Activated CD8-positive, alpha-beta T cell treated with anti-CD3 and anti-CD28 coated beads, Interleukin-2, amount 10 ng/mL, durations not matched to agents 7 days and 5 days (primary cell): ENCODE measurements around the gene ATP8B3. TPM values are rescaled to one million over a fixed set of nuclear protein-coding genes. Genes with fewer than 3 reads are reported as not detected.

ENCODE experiments used
- ATAC-seq: fragments of 150-1000 bp; cut with Tn5 transposase; one replicate; pipeline ENCODE4 v1.10.0; 2021; ENCODE audit warnings: moderate library complexity
- CTCF ChIA-PET: fragments of 350-600 bp; sonication (Branson Sonifier 250); formaldehyde crosslinking; loops from one replicate; lab custom pipeline; 2021; ENCODE audit warnings: antibody characterized with exemption; lab: Charles Lee
- POLR2A ChIA-PET: fragments of 350-600 bp; sonication (Branson Sonifier 250); formaldehyde crosslinking; loops from one replicate; lab custom pipeline; 2021; ENCODE audit warnings: antibody characterized with exemption; lab: Charles Lee
- DNase-seq: peaks from one replicate; pipeline ENCODE4 v3.0.0-alpha.2; 2020
- H3K27ac Mint-ChIP-seq: one replicate; pipeline ENCODE4 v1.8.0; 2021; ENCODE audit warnings: mild to moderate bottlenecking, mixed read lengths
- H3K27me3 Mint-ChIP-seq: one replicate; pipeline ENCODE4 v1.8.0; 2021; ENCODE audit warnings: low read depth, mixed read lengths
- H3K36me3 Mint-ChIP-seq: one replicate; pipeline ENCODE4 v1.8.0; 2021; ENCODE audit warnings: low read depth, mixed read lengths
- H3K4me1 Mint-ChIP-seq: one replicate; pipeline ENCODE4 v1.8.0; 2021; ENCODE audit warnings: low read depth, mixed read lengths
- H3K4me3 Mint-ChIP-seq: one replicate; pipeline ENCODE4 v1.8.0; 2021; ENCODE audit warnings: mild to moderate bottlenecking, mixed read lengths
- H3K9me3 Mint-ChIP-seq: one replicate; pipeline ENCODE4 v1.8.0; 2022; ENCODE audit warnings: mixed read lengths; ENCODE audit not compliant: insufficient read depth
- total RNA-seq, 2 experiments: library from RNA; stranded (reverse); gene quantifications; one replicate each; pipeline ENCODE4 v1.2.3, GENCODE V29; 2021

The ATP8B3 gene
- total RNA-seq, 2 experiments from 2014 or later: 20.2 to 27.8 TPM

GRCh38 chr19:1855828-1856255, 43.8 kb upstream of the ATP8B3 start:
- no peaks in the 10 kb centered on the region for H3K27me3 Mint-ChIP-seq
- peaks cover 9% of the 10 kb centered on the region for H3K36me3 Mint-ChIP-seq
- CTCF ChIA-PET: interaction anchor here (0.9 to 3.6 kb wide), 4 partner anchors 9 to 42 kb away, joined by 5 to 20 read pairs (median 6); no protein-coding TSS in a partner anchor
- ATAC-seq (peak; percentile 21), DNase-seq (peak; percentile 68)
- POLR2A ChIA-PET: interaction anchor here (1.1 to 2.2 kb wide), 3 partner anchors 9 to 26 kb away, joined by 3 to 7 read pairs (median 6); no protein-coding TSS in a partner anchor
- peaks cover 74% of the 10 kb centered on the region for H3K4me1 Mint-ChIP-seq
- no peaks in the 10 kb centered on the region for H3K9me3 Mint-ChIP-seq
- H3K4me3 Mint-ChIP-seq: peak overlapping the region; percentile 83
- peak overlapping the region; percentile 95 for H3K27ac Mint-ChIP-seq

GRCh38 chr19:1855040-1855827, 43.2 kb upstream of the ATP8B3 start:
- POLR2A ChIA-PET: interaction anchor here (0.7 to 2.2 kb wide), 5 partner anchors 8 to 28 kb away, joined by 3 to 7 read pairs (median 4); no protein-coding TSS in a partner anchor
- H3K9me3 Mint-ChIP-seq: no peaks in the 10 kb centered on the region
- peak; percentile 80 for ATAC-seq
- CTCF ChIA-PET: interaction anchor here (1.3 to 3.6 kb wide), 3 partner anchors 10 to 43 kb away, joined by 5 to 20 read pairs (median 7); no protein-coding TSS in a partner anchor
- DNase-seq: peak; percentile 94
- H3K4me3 Mint-ChIP-seq: peak overlapping the region; percentile 83
- H3K27me3 Mint-ChIP-seq: no peaks in the 10 kb centered on the region
- peaks cover 12% of the 10 kb centered on the region for H3K36me3 Mint-ChIP-seq
- H3K4me1 Mint-ChIP-seq: peaks cover 71% of the 10 kb centered on the region
- H3K27ac Mint-ChIP-seq: peak overlapping the region; percentile 95

DNA sequence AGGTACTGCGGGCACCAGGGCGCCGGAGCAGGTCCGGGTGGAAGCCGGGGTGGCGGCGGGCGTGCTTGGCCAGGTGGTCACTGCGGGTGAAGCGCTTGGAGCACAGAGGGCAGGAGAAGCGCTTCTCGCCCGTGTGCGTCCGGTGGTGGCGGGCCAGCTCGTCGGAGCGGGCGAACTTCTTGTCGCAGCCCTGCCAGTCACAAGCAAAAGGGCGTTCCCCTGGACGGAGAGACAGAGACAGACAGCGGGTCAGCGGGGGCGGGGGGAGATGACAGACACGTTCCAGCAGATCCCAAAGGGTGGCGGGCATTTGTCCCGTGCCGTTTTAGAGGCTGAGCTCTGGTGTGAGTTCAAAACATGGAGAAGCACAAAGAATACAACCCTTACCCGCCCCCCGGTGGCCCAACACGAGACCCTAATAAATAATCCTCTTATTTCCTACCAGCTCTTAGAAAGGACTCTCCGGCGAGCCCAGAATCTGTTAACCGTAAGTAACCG, 42.5 kb upstream of the ATP8B3 start:
- POLR2A ChIA-PET: interaction anchor here (0.7 to 0.9 kb wide), 2 partner anchors 28 to 29 kb away, joined by 3 to 4 read pairs; no protein-coding TSS in a partner anchor
- ATAC-seq (no peak), DNase-seq (no peak)
- Mint-ChIP-seq H3K4me3 (peak overlapping the region; percentile 83), H3K27ac (peak overlapping the region; percentile 88), H3K9me3 (no peaks in the 10 kb centered on the region), H3K4me1 (peaks cover 72% of the 10 kb centered on the region), H3K27me3 (no peaks in the 10 kb centered on the region), H3K36me3 (peaks cover 12% of the 10 kb centered on the region)
- CTCF ChIA-PET: interaction anchor here (1.3 to 3.6 kb wide), 2 partner anchors 16 to 43 kb away, joined by 5 to 20 read pairs; no protein-coding TSS in a partner anchor

GRCh38 chr19:1854039-1854541, 42.0 kb upstream of the ATP8B3 start:
- H3K27me3 Mint-ChIP-seq: no peaks in the 10 kb centered on the region
- ATAC-seq (no peak), DNase-seq (no peak)
- CTCF ChIA-PET: interaction anchor here (0.6 to 3.6 kb wide), 2 partner anchors 16 to 21 kb away, joined by 3 to 20 read pairs; no protein-coding TSS in a partner anchor
- no peak overlapping the region for H3K27ac Mint-ChIP-seq
- peaks cover 69% of the 10 kb centered on the region for H3K4me1 Mint-ChIP-seq
- no peaks in the 10 kb centered on the region for H3K9me3 Mint-ChIP-seq
- peaks cover 12% of the 10 kb centered on the region for H3K36me3 Mint-ChIP-seq
- no peak overlapping the region for H3K4me3 Mint-ChIP-seq
- POLR2A ChIA-PET: interaction anchor here (0.9 kb wide), 1 partner anchor 28 kb away, joined by 3 read pairs; no protein-coding TSS in a partner anchor

GRCh38 chr19:1853295-1854038, 41.4 kb upstream of the ATP8B3 start:
- ChIA-PET CTCF (interaction anchor here (0.6 to 3.6 kb wide), 2 partner anchors 15 to 21 kb away, joined by 3 to 20 read pairs; no protein-coding TSS in a partner anchor), POLR2A (interaction anchor here (1.5 kb wide), 1 partner anchor 29 kb away, joined by 3 read pairs; no protein-coding TSS in a partner anchor)
- H3K4me3 Mint-ChIP-seq: peak overlapping the region; percentile 64
- H3K27me3 Mint-ChIP-seq: no peaks in the 10 kb centered on the region
- no peaks in the 10 kb centered on the region for H3K9me3 Mint-ChIP-seq
- ATAC-seq (peak; percentile 34), DNase-seq (peak; percentile 91)
- H3K36me3 Mint-ChIP-seq: peaks cover 12% of the 10 kb centered on the region
- H3K4me1 Mint-ChIP-seq: peaks cover 69% of the 10 kb centered on the region
- peak overlapping the region; percentile 93 for H3K27ac Mint-ChIP-seq

GRCh38 chr19:1852581-1853128, 40.6 kb upstream of the ATP8B3 start:
- Mint-ChIP-seq H3K4me1 (peaks cover 61% of the 10 kb centered on the region), H3K27ac (peak overlapping the region; percentile 93), H3K36me3 (peaks cover 12% of the 10 kb centered on the region), H3K4me3 (no peak overlapping the region), H3K9me3 (no peaks in the 10 kb centered on the region), H3K27me3 (no peaks in the 10 kb centered on the region)
- ChIA-PET CTCF (interaction anchor here (3.6 kb wide), 1 partner anchor 14 kb away, joined by 20 read pairs; no protein-coding TSS in a partner anchor), POLR2A (interaction anchor here (1.5 kb wide), 1 partner anchor 30 kb away, joined by 3 read pairs; no protein-coding TSS in a partner anchor)
- DNase-seq (no peak), ATAC-seq (no peak)

DNA sequence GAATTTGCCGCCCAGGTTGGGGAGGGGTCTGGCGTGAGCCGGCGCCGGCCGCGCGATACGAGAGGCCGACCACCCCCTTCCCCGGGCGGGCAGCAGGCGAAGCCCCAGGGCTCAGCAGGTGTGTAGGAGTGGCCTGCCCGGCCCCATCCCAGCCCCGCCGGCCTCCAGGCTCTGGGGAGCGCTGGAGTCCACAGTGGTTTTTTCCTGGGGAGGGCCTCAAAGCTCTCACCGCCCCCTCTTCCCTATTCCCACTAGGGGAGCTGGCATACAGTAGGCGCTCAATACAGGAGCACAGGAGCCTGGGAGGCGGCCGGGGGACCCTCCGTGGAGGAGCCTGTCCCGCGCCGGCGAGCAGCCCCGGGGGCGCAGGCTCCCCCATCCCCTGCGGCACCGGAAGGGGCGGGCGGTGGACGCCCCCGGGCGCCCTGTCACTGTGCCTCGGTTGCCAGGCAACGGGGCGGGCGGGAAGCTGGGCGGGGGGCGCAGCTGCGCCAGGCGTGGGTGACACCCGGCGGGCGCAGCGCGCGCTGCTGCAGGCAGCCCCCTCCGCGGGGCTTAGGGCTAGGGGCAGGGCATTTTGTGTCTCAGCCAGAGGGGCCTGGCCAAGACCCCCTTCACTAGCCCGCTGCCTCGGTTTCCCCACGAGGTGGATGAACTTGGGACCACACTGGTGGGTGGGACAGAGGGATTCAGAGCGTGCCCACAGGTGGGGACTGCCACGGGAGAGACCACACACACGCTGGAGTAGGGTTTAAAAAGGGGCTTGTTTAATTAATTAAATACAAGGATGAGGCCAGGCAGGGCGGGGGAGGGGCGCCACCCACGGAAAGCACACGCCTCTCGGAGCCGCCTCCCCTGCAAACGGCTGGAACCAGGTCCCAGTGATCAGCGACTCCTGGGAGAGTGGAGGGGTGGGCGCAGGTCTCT, 39.8 kb upstream of the ATP8B3 start:
- ATAC-seq: no peak
- H3K27ac Mint-ChIP-seq: peak overlapping the region; percentile 39
- H3K27me3 Mint-ChIP-seq: no peaks in the 10 kb centered on the region
- peaks cover 16% of the 10 kb centered on the region for H3K36me3 Mint-ChIP-seq
- CTCF ChIA-PET: interaction anchor here (1.0 kb wide), 1 partner anchor 13 kb away, joined by 4 read pairs; no protein-coding TSS in a partner anchor
- no peaks in the 10 kb centered on the region for H3K9me3 Mint-ChIP-seq
- POLR2A ChIA-PET: interaction anchor here (0.8 to 1.5 kb wide), 2 partner anchors 24 to 31 kb away, joined by 3 read pairs; no protein-coding TSS in a partner anchor
- H3K4me3 Mint-ChIP-seq: no peak overlapping the region
- peak; percentile 59 for DNase-seq
- H3K4me1 Mint-ChIP-seq: peaks cover 64% of the 10 kb centered on the region

- Mint-ChIP-seq H3K4me1 (peaks cover 68% of the 10 kb centered on the region), H3K4me3 (no peak overlapping the region), H3K27me3 (no peaks in the 10 kb centered on the region)
Measured at GRCh38 chr19:1850809-1851653, 39.0 kb upstream of the ATP8B3 start.

DNA sequence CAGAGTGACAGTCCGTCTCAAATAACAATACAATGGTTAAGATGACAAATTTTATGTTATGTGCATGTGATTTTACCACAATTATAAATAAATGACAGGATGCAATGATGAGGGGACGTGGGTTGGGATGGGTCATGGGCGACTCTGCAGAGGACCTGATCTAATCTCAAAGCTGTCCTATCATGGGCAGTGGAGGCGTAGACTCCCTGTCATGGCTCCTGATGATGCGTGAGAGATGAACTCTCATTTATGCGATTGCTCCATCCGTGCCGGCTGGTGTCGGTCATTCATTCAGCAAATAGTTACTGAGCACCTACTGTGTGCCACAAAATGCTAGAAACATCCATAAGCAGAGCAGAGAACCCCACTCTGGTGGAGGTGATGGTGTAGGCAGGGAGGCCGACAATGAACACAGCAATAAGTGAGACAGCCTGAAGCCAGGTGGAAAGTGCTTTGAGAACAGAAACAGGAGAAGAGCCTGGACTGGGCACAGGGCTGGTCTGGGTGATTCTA, 37.9 kb upstream of the ATP8B3 start:
- no peaks in the 10 kb centered on the region for H3K27me3 Mint-ChIP-seq
- H3K27ac Mint-ChIP-seq: peak overlapping the region; percentile 7
- ChIA-PET POLR2A (interaction anchor here (1.1 kb wide), 1 partner anchor 8 kb away, joined by 5 read pairs; no protein-coding TSS in a partner anchor), CTCF (interaction anchor here (1.1 to 2.6 kb wide), 4 partner anchors 12 to 24 kb away, joined by 3 to 15 read pairs (median 9); no protein-coding TSS in a partner anchor)
- no peak for ATAC-seq
- no peaks in the 10 kb centered on the region for H3K9me3 Mint-ChIP-seq
- H3K4me3 Mint-ChIP-seq: no peak overlapping the region
- H3K36me3 Mint-ChIP-seq: peaks cover 18% of the 10 kb centered on the region
- peaks cover 62% of the 10 kb centered on the region for H3K4me1 Mint-ChIP-seq
- DNase-seq: no peak

More at GRCh38 chr19:1850809-1851653, 39.0 kb upstream of the ATP8B3 start:
- Mint-ChIP-seq H3K36me3 (peaks cover 18% of the 10 kb centered on the region), H3K27ac (peak overlapping the region; percentile 68), H3K9me3 (no peaks in the 10 kb centered on the region)
- no peak for DNase-seq
- ChIA-PET POLR2A (interaction anchor here (0.8 kb wide), 1 partner anchor 25 kb away, joined by 3 read pairs; no protein-coding TSS in a partner anchor), CTCF (interaction anchor here (1.0 to 2.6 kb wide), 2 partner anchors 13 kb away, joined by 4 to 15 read pairs; no protein-coding TSS in a partner anchor)
- no peak for ATAC-seq
